OCI-LY7 (cell line): ENCODE results near the gene IL6.

Source experiments
- CTCF ChIP-seq: fragments of 200-600 bp; sonication (generic); conservative IDR thresholded peaks from 2 replicates; pipeline ENCODE4 v1.5.1; 2014; ENCODE audit warnings: mild to moderate bottlenecking, antibody characterized with exemption, low read length, moderate library complexity, mixed read lengths
- EZH2phosphoT487 ChIP-seq: fragments of 200-600 bp; sonication (generic); IDR thresholded peaks from 2 replicates; pipeline ENCODE4 v1.6.1; 2018; ENCODE audit warnings: low read depth, borderline replicate concordance, mild to moderate bottlenecking, mixed run types, antibody characterized with exemption, low read length, moderate library complexity, mixed read lengths

GRCh38 chr7:22758576-22758975 is 31.6 kb downstream of the IL6 start:
- TF ChIP-seq CTCF (no peak), EZH2phosphoT487 (no peak)
